ENCODE results near the gene NACC1.
"Not testable (repeated sequence)": the region's sequence is repeated elsewhere in the genome, so short reads cannot be mapped to it uniquely, and the experiment has no call there.

NACC1 gene

DNA sequence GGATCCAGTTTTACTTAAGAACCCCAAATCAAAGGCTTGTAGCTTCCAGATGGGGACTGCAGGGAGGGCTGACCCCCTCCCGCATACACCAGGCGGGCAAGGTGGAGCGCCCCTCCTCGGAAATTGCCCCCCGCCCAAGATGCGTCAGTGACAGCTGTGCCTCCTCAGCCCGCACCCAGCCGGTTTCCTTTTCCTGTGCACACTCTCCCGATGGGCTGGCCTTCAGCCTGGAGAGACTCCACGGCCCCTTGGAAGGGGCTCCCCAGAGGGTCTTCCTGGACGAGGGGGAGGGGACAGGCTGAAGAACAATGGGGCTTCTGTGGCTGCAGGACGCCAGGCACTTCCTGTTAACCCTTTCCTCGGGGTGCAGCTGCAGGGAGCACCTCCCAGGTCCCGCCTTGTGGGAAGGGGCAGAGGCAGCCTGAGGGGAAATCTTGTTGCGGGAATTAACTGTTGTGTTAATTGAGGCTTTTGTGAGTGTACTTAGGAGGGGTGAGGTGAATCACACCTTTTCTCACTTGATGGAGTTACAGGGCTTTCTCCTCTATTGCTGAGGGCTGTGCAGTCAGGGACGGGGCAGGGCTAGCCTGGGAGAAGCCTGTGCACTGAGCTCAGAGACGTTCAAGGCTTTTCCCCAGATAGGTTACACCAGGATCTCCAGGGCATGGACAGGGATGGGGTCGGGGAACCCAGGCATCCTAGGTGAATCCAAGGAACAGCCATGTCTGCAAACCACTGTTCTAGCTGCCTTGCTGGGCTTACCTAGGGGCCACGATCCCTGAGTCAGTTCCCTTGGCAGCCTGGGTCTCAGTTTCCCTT, 46.5 kb downstream of the NACC1 start:
- DNase-seq (ENCODE audit: low read depth) = no peak

GRCh38 chr19:13165162-13165997, 47.3 kb downstream of the NACC1 start:
- DNase-seq (ENCODE audit: low read depth) = no peak

DNA sequence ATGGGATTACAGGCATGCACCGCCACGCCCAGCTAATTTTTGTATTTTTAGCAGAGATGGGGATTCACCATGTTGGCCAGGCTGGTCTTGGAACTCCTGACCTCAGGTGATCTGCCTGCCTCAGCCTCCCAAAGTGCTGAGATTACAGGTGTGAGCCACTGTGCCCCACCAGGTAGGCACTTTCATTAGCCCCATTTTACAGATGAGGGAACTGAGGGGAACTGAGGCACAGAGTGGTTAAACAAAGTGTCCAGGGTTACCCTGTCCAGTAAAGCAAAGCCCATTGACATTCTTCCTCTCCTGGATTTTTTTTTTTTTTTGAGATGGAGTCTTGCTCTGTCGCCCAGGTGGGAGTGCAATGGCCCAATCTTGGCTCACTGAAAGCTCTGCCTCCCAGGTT, 48.1 kb downstream of the NACC1 start:
- not testable (repeated sequence) for DNase-seq (ENCODE audit: low read depth)

DNA sequence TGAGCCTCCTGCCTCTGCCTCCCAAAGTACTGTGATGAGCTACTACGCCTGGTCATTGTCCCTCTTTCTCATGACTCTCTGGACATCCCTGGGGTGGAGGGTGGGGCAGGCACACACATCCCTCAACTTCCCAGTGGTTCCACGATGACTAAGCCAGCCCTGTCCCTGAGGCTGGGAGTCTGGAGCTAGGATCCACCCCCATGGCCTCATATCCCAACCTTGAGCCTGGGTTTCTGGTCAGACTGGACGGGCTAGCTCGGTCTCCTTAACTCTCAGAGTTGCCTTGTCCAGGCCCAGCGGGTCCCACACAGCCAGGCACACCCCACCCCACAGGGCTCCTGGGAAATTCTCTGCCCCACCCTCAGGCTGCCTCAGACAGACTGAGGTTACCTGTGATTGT, 51.7 kb downstream of the NACC1 start:
- no peak for DNase-seq (ENCODE audit: low read depth)

GRCh38 chr19:13171146-13171545, 53.1 kb downstream of the NACC1 start:
- DNase-seq (ENCODE audit: low read depth) = no peak

GRCh38 chr19:13172346-13173138, 54.5 kb downstream of the NACC1 start:
- DNase-seq (ENCODE audit: low read depth) = peak; percentile 72

DNA sequence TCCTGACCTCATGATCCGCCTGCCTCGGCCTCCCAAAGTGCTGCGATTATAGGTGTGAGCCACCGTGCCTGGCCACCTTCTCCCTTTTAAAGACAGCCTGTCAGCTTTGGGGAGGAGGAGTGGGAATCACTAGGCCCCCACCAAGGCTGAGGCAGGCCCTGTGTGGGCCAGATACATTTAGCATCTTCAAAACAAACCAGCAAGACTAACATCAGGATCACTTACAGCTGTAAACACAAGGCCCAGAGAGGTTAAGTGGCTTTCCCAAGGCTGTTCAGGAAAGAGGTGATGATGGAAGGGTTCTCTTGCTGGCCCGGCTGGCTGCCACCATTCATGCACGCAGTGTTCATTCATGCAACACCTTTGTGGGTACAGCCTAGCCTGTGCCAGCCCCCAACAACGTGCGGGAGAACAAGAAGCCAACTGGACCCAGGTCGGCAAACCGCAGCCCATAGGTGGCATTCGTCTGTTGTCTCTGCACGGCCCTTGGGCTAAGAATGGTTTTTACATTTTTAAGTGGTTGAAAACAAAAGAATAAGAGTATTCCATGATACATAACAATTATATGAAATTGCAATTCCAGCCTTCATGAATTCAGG, 55.2 kb downstream of the NACC1 start:
- no peak for DNase-seq (ENCODE audit: low read depth)

DNA sequence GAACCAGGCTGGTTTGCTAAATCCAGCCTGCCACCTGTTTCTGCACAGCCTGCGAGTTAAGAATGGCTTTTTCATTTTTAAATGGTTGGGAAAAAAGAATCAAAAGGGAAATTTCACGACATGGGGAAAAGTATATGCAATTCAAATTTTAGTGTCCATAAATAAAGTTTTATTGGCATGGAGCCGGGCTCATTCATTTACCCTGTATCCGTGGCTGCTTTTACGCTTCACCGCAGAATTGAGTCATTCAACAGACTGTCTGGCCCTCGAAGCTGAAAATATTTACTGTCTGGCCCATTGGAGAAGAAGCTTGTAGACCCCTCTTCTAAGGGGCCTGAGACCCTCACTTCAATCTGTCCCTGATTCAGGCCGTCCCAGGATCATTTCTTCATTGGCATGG, 58.3 kb downstream of the NACC1 start:
- DNase-seq (ENCODE audit: low read depth) = no peak

DNA sequence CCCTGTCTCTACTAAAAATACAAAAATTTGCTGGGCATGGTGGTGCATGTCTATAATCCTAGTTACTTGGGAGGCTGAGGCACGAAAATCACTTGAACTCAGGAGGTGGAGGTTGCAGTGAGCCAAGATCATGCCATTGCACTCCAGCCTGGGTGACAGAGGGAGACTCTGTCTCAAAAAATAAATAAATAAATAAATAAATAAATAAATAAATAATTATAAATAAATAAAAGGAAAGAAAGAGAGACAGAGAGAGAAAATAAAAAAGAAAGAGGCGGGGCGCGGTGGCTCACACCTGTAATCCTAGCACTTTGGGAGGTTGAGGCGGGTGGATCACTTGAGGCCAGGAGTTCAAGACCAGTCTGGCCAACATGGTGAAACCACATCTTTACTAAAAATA, 59.5 kb downstream of the NACC1 start:
- not testable (repeated sequence) for DNase-seq (ENCODE audit: low read depth)

GRCh38 chr19:13178291-13178690, 60.2 kb downstream of the NACC1 start:
- DNase-seq (ENCODE audit: low read depth) = not testable (repeated sequence)

DNA sequence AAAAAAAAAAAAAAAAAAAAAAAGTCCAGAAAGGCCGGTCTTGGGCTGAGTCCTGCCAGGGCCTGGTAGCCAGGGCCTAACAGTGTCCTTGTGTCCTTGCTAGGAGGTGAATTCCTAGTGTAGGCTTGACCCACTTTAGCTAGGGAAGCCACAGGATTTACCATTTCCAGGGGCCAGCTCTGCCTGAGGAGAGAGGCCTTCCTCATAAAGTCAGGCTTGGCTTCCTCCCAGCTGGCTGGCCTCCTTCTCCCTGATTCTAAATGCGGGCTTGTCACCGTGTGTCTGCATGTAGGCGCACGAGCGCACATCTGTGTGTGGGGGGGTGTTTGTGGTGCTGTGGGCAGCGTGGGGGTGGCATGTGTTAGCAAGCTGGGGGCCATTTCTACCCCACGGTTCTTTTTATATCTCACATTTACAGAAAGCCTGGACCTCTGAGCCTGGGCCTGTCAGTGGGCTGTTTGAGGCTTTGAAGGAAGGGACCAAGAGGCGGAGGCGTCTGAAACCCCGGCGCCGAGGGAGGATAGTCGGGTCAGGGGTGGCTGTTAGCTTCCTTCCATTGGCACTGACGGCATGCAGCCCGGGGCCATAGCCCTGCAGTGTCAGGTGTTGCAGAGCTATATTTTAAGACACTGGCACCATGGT, 63.8 kb downstream of the NACC1 start:
- peak; percentile 14 for DNase-seq (ENCODE audit: low read depth)

- not testable (repeated sequence) for DNase-seq (ENCODE audit: low read depth)
Measured at GRCh38 chr19:13184926-13185325, 66.9 kb downstream of the NACC1 start.

GRCh38 chr19:13185763-13186657, 67.9 kb downstream of the NACC1 start:
- not testable (repeated sequence) for DNase-seq (ENCODE audit: low read depth)

GRCh38 chr19:13186688-13187087, 68.6 kb downstream of the NACC1 start:
- DNase-seq (ENCODE audit: low read depth) = not testable (repeated sequence)

DNA sequence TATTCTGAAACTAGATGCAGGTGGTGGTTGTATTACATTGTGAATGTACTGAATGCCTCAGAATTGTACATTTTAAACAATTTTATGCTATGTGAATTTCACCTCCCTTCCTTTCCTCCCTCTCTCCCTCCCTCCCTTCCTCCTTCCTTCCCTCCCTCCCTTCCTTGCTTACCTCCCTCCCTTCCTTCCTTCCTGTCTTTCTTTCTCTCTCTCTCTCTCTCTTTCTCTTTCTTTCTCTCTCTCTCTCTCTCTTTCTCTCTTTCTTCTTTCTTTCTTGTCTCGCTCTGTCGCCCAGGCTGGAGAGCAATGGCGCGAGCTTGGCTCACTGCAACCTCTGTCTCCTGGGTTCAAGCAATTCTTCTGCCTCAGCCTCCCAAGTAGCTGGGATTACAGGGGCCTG, 69.4 kb downstream of the NACC1 start:
- no peak for DNase-seq (ENCODE audit: low read depth)

- DNase-seq (ENCODE audit: low read depth) = no peak
Measured at GRCh38 chr19:13189600-13189999, 71.5 kb downstream of the NACC1 start.

Measured in fibroblast of gingiva (primary cell).